SK-N-SH (cell line): ENCODE data around the gene NTM.

Experiments used
- CTCF ChIP-seq: fragments of 200-600 bp; sonication (generic); IDR thresholded peaks from 2 replicates; pipeline ENCODE4 v1.6.1; 2017; ENCODE audit warnings: antibody characterized with exemption, mild to moderate bottlenecking, moderate library complexity
- ELF1 ChIP-seq: IDR thresholded peaks from 2 replicates; pipeline ENCODE4 v1.4.0; 2012
- EP300 ChIP-seq, 2 experiments: IDR thresholded peaks; 2 replicates each; pipeline versions ENCODE4 v1.4.0 to v1.6.1; 2012; ENCODE audit warnings: borderline replicate concordance in 1 of 2, low read depth in 1 of 2, low read length in 1 of 2
- RAD21 ChIP-seq: IDR thresholded peaks from 2 replicates; pipeline ENCODE4 v1.6.1; 2012; ENCODE audit warnings: mild to moderate bottlenecking, low read length
- REST ChIP-seq: IDR thresholded peaks from 2 replicates; pipeline ENCODE4 v1.6.1; 2012; ENCODE audit warnings: mild to moderate bottlenecking, low read depth, low read length, moderate library complexity
- TAF1 ChIP-seq: IDR thresholded peaks from 2 replicates; pipeline ENCODE4 v1.6.1; 2012; ENCODE audit warnings: low read depth, mild to moderate bottlenecking, low read length, moderate library complexity, borderline replicate concordance

DNA sequence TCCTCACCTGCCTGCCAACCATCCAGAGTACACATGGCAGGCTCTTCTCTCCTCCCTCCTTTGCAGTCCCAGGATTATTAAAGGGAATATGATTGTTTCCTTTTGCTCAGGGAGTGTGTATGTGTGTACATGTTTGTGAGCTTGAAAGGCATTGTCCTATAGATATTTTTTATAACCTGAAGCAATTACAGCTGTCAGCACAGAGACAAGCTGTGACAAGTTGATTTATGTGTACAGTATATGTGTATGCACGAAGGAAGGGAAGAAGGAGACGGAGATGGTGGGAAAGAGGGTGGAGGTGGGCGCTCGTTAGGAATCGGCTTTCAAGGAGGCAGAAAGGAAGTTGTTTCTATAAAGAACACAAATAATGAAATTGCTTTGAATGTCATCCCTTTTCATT is 537.0 kb downstream of the NTM start:
- TF ChIP-seq CTCF (no peak), ELF1 (no peak), TAF1 (no peak), REST (no peak), EP300 (IDR thresholded peaks at IDR 0.05; ENCODE audit: borderline replicate concordance in 1 of 2, low read depth in 1 of 2, low read length in 1 of 2) (no peak), RAD21 (no peak)
